RWPE2 (cell line): ENCODE data around the gene ZNF439.
"Not testable (repeated sequence)": the region's sequence is repeated elsewhere in the genome, so short reads cannot be mapped to it uniquely, and the experiment has no call there.

Experiments used
- ATAC-seq: fragments of 200-7000 bp; cut with Tn5 transposase; 3 replicates; pipeline ENCODE4 v1.9.1; 2021; ENCODE audit warnings: low read depth
- DNase-seq: peaks from one replicate; pipeline ENCODE4 v3.0.0-alpha.2; 2020; ENCODE audit warnings: low spot score
- H3K27ac ChIP-seq: fragments of 450-650 bp; 2 replicates; pipeline ENCODE4 v1.5.1; 2017; ENCODE audit warnings: mild to moderate bottlenecking; ENCODE audit not compliant: poor library complexity, severe bottlenecking
- H3K27me3 ChIP-seq: fragments of 250-450 bp; sonication (Bioruptor Pico); 2 replicates; pipeline ENCODE4 v1.5.1; 2021; ENCODE audit warnings: mild to moderate bottlenecking, moderate library complexity; ENCODE audit not compliant: insufficient read depth, poor library complexity, severe bottlenecking
- H3K36me3 ChIP-seq: fragments of 250-450 bp; sonication (Bioruptor Pico); 2 replicates; pipeline ENCODE4 v1.5.1; 2020; ENCODE audit warnings: low read depth, mild to moderate bottlenecking, moderate library complexity
- H3K4me1 ChIP-seq: fragments of 250-450 bp; sonication (Bioruptor Pico); 2 replicates; pipeline ENCODE4 v1.5.1; 2021; ENCODE audit warnings: mild to moderate bottlenecking, moderate library complexity; ENCODE audit not compliant: insufficient read depth, poor library complexity, severe bottlenecking
- H3K4me3 ChIP-seq: fragments of 250-450 bp; sonication (Bioruptor Pico); 2 replicates; pipeline ENCODE4 v1.5.1; 2021; ENCODE audit warnings: mild to moderate bottlenecking, moderate library complexity; ENCODE audit not compliant: severe bottlenecking
- H3K9me3 ChIP-seq: fragments of 250-450 bp; sonication (Bioruptor Pico); 2 replicates; pipeline ENCODE4 v1.5.1; 2021; ENCODE audit warnings: mild to moderate bottlenecking, moderate library complexity; ENCODE audit not compliant: severe bottlenecking
- CTCF ChIP-seq: fragments of 450-650 bp; IDR thresholded peaks from one replicate; pipeline ENCODE4 v1.5.1; 2017; ENCODE audit warnings: mild to moderate bottlenecking, moderate library complexity; ENCODE audit not compliant: poor library complexity, severe bottlenecking

ZNF439 gene

DNA sequence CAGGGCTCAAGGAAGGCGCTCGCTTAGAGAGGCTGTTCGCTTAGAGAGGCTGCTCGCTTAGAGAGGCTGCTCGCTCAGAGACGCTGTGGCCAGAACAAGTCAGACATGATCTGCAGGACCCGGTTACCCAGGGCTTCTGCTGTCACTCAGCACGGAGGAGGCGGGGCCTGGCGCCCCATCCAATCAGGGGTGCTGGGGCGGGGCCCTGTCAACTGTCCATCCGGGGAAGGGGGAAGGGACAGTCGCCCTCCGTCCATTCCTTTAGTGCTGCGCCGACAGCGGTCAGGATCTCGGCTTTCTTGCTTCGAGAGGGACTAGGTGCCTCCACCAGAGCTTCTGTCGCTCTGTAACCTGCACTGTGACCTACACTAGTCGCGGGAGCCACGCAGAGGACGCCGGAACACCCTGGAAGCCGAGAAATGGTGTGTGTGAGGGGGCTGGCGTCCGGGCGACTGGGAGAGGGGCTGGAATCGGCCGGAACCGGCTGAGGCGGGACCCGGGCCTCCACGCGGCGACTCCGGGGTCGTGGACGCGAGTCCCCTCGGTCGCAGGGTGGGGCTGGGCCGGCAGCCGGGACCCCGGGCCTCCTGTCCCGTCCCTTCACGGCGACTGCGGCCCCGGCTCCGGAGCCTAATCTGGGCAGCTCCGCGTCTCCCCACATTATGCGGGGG is 34.4 kb upstream of the ZNF439 start, which contains the start of gene ZNF440:
ZNF440 (plus strand) TSS at position 245 of the 671 bp plus-strand sequence; CDS start at position 420, 175 bp downstream.
- no peaks in the 10 kb centered on the region for H3K9me3 ChIP-seq
- peak within 1 kb of the TSS; percentile 79 for H3K27ac ChIP-seq
- peaks cover 2% of the 10 kb centered on the region for H3K4me1 ChIP-seq
- no peak for TF ChIP-seq CTCF
- peaks cover 27% of the 10 kb centered on the region for H3K36me3 ChIP-seq
- peak within 1 kb of the TSS; percentile 82 for H3K4me3 ChIP-seq
- DNase-seq, result peak; percentile 93
- peak; percentile 98 for ATAC-seq
- H3K27me3 ChIP-seq, result no peaks in the 10 kb centered on the region

DNA sequence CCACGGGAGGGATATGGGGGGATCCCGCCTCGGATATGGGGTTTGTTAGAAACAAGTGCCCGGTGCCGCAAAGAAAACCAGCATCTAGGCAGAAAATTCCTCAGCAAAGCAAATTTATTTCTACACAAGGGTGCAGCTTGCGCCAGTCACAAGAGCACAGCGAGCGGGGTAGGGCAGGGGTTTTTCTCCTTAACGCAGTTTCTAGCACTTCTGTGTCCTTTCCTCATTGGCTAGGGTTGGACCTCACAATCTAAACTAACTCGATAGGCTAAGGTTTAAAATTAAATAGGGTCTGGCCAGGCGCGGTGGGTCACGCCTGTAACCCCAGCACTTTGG is 33.9 kb upstream of the ZNF439 start:
- peak; percentile 54 for ATAC-seq
- no peak for TF ChIP-seq CTCF
- peak overlapping the region; percentile 79 for H3K27ac ChIP-seq
- peaks cover 2% of the 10 kb centered on the region for H3K4me1 ChIP-seq
- H3K27me3 ChIP-seq, result no peaks in the 10 kb centered on the region
- H3K4me3 ChIP-seq, result peak overlapping the region; percentile 82
- H3K36me3 ChIP-seq, result peaks cover 32% of the 10 kb centered on the region
- DNase-seq, result no peak
- peaks cover 4% of the 10 kb centered on the region for H3K9me3 ChIP-seq

- Histone ChIP-seq H3K4me3 (no peak overlapping the region), H3K36me3 (peaks cover 49% of the 10 kb centered on the region), H3K27ac (no peak overlapping the region), H3K9me3 (peaks cover 4% of the 10 kb centered on the region), H3K4me1 (no peaks in the 10 kb centered on the region), H3K27me3 (no peaks in the 10 kb centered on the region)
- DNase-seq, result no peak
- TF ChIP-seq CTCF, result no peak
- no peak for ATAC-seq
These were observed 26.9 kb upstream of the ZNF439 start for GRCh38 chr19:11821474-11822109.

GRCh38 chr19:11828957-11829876 is 19.3 kb upstream of the ZNF439 start:
- DNase-seq, result not testable (repeated sequence)

GRCh38 chr19:11832253-11832912 is 16.1 kb upstream of the ZNF439 start:
- H3K27me3 ChIP-seq, result no peaks in the 10 kb centered on the region
- H3K9me3 ChIP-seq, result peaks cover 34% of the 10 kb centered on the region
- H3K27ac ChIP-seq, result no peak overlapping the region
- DNase-seq, result no peak
- H3K4me3 ChIP-seq, result no peak overlapping the region
- H3K4me1 ChIP-seq, result no peaks in the 10 kb centered on the region
- ATAC-seq, result no peak
- no peak for TF ChIP-seq CTCF
- H3K36me3 ChIP-seq, result peaks cover 70% of the 10 kb centered on the region

More at GRCh38 chr19:11828957-11829876, 19.3 kb upstream of the ZNF439 start:
- H3K27me3 ChIP-seq, H3K27ac ChIP-seq, ATAC-seq, H3K4me1 ChIP-seq, H3K4me3 ChIP-seq: not testable (repeated sequence)
- peaks cover 71% of the 10 kb centered on the region for H3K36me3 ChIP-seq
- peaks cover 33% of the 10 kb centered on the region for H3K9me3 ChIP-seq
